Body of pancreas (tissue), 4 donors: Measurements from ENCODE around the gene SYNGR2. TPM values are rescaled to one million over a fixed set of nuclear protein-coding genes. Genes with fewer than 3 reads are reported as not detected.

ENCODE experiments used
- ATAC-seq: fragments of 150-250 bp; one replicate; pipeline ENCODE4 v1.9.1; 2016
- DNase-seq, 4 donors: peaks; one replicate each; pipeline ENCODE4 v3.0.0-alpha.2; 2019
- H3K27ac ChIP-seq, 4 donors: fragments of 200-600 bp; sonication (generic); 1 replicate in 3 of 4; 2 replicates in 1 of 4; pipeline versions ENCODE4 v1.5.1 to v1.6.1; 2016 to 2019; ENCODE audit warnings: mild to moderate bottlenecking in 1 of 4, mixed read lengths in 1 of 4, moderate library complexity in 1 of 4
- H3K27me3 ChIP-seq, 2 donors: fragments of 200-600 bp; sonication (generic); one replicate each; pipeline ENCODE4 v1.6.0; 2016; ENCODE audit warnings: mild to moderate bottlenecking in 1 of 2
- H3K36me3 ChIP-seq, 2 donors: fragments of 200-600 bp; sonication (generic); replicated peaks in 1 of 2; 2 replicates each; pipeline ENCODE4 v1.5.1; 2016; ENCODE audit warnings: low read depth in 2 of 2; ENCODE audit not compliant: insufficient read depth in 1 of 2
- H3K4me1 ChIP-seq: fragments of 200-600 bp; sonication (generic); one replicate; pipeline ENCODE4 v1.6.0; 2016
- H3K4me3 ChIP-seq, 2 donors: fragments of 200-600 bp; sonication (generic); 1 replicate in 1 of 2; 2 replicates in 1 of 2; pipeline ENCODE4 v1.5.1; 2016 to 2019
- H3K9me3 ChIP-seq, 3 donors: fragments of 200-600 bp; sonication (generic); 1 replicate in 2 of 3; 2 replicates in 1 of 3; pipeline ENCODE4 v1.5.1; 2016
- CTCF ChIP-seq, 7 experiments: fragments of 450-650 bp in 4 of 7; fragments of 200-600 bp in 3 of 7; sonication (generic) in 3 of 7; IDR thresholded peaks; one replicate each; pipeline ENCODE4 v1.5.1; 2016 to 2019; ENCODE audit warnings: antibody characterized with exemption in 7 of 7
- POLR2A ChIP-seq, 3 donors: fragments of 450-650 bp; IDR thresholded peaks; one replicate each; pipeline ENCODE4 v1.6.1; 2016; ENCODE audit warnings: antibody characterized with exemption in 3 of 3, mild to moderate bottlenecking in 2 of 3
- WGBS, 2 donors: methylation state at CpG; one replicate each; pipeline ENCODE4 v1.1.5; 2017; 5-methylcytosine and 5-hydroxymethylcytosine counted together
- intact Hi-C: fragments of 100-400 bp; cut with DNase I; formaldehyde crosslinking; loops from one replicate; pipeline ENCODE4 v1.15.1; 2023
- total RNA-seq, 2 donors: library from RNA; depleted of rRNA; stranded (reverse); fragments of >200 nt; gene quantifications; one replicate each; pipeline ENCODE4 v1.1.0, GENCODE V29; 2016

Gene SYNGR2
- total RNA-seq, 2 donors from 2014 or later: 68.6 to 86.4 TPM

- intact Hi-C loops: no loop called here
- peaks cover 11% of the 10 kb centered on the region for H3K4me1 ChIP-seq
- 90 to 91% methylated on average over 17 to 21 of the region's 22 CpGs for WGBS, 2 donors
- no peaks in the 10 kb centered on the region for H3K27me3 ChIP-seq
- no peak for TF ChIP-seq CTCF (IDR thresholded peaks at IDR 0.05)
- no peak for TF ChIP-seq POLR2A (IDR thresholded peaks at IDR 0.05)
- no peak for DNase-seq
- H3K36me3 ChIP-seq: peaks cover 0 to 10% of the 10 kb centered on the region in 2 donors
- no peak overlapping the region for H3K27ac ChIP-seq
- H3K4me3 ChIP-seq: no peak overlapping the region
- peak; percentile 11 for ATAC-seq
- no peaks in the 10 kb centered on the region for H3K9me3 ChIP-seq
Observed at GRCh38 chr17:78204387-78205123, 36.2 kb downstream of the SYNGR2 start.

- intact Hi-C loops: no loop called here
- Histone ChIP-seq H3K27ac (no peak overlapping the region), H3K27me3 (no peaks in the 10 kb centered on the region), H3K36me3 (peaks cover 0 to 10% of the 10 kb centered on the region in 2 donors), H3K4me3 (no peak overlapping the region), H3K9me3 (no peaks in the 10 kb centered on the region), H3K4me1 (peaks cover 4% of the 10 kb centered on the region)
- TF ChIP-seq POLR2A (IDR thresholded peaks at IDR 0.05) (no peak), CTCF (IDR thresholded peaks at IDR 0.05) (no peak)
- 88 to 94% methylated on average over 9 to 17 of the region's 17 CpGs for WGBS, 2 donors
- DNase-seq (no peak), ATAC-seq (no peak)
Observed at GRCh38 chr17:78205124-78205775, 36.9 kb downstream of the SYNGR2 start.

- Histone ChIP-seq H3K9me3 (no peaks in the 10 kb centered on the region), H3K36me3 (peaks cover 0 to 10% of the 10 kb centered on the region in 2 donors), H3K27ac (no peak overlapping the region), H3K27me3 (no peaks in the 10 kb centered on the region), H3K4me3 (no peak overlapping the region), H3K4me1 (no peaks in the 10 kb centered on the region)
- DNase-seq: no peak
- 84% methylated on average over 7 of the region's 7 CpGs for WGBS, 2 donors
- ATAC-seq: no peak
- TF ChIP-seq POLR2A (IDR thresholded peaks at IDR 0.05) (no peak), CTCF (IDR thresholded peaks at IDR 0.05) (no peak)
- intact Hi-C loops: no loop called here
Observed at GRCh38 chr17:78206298-78206697, 37.9 kb downstream of the SYNGR2 start.

GRCh38 chr17:78208486-78208885 is 40.1 kb downstream of the SYNGR2 start:
- Histone ChIP-seq H3K4me3 (no peak overlapping the region), H3K9me3 (no peaks in the 10 kb centered on the region), H3K36me3 (peaks cover 0 to 8% of the 10 kb centered on the region in 2 donors), H3K27ac (no peak overlapping the region), H3K27me3 (no peaks in the 10 kb centered on the region), H3K4me1 (no peaks in the 10 kb centered on the region)
- ATAC-seq (no peak), DNase-seq (no peak)
- intact Hi-C loops: no loop called here
- 64 to 68% methylated on average over 3 of the region's 3 CpGs for WGBS, 2 donors
- TF ChIP-seq CTCF (IDR thresholded peaks at IDR 0.05): no peak
- no peak for TF ChIP-seq POLR2A (IDR thresholded peaks at IDR 0.05)
